ENCODE results near the gene CCDC12.

CCDC12 gene

DNA sequence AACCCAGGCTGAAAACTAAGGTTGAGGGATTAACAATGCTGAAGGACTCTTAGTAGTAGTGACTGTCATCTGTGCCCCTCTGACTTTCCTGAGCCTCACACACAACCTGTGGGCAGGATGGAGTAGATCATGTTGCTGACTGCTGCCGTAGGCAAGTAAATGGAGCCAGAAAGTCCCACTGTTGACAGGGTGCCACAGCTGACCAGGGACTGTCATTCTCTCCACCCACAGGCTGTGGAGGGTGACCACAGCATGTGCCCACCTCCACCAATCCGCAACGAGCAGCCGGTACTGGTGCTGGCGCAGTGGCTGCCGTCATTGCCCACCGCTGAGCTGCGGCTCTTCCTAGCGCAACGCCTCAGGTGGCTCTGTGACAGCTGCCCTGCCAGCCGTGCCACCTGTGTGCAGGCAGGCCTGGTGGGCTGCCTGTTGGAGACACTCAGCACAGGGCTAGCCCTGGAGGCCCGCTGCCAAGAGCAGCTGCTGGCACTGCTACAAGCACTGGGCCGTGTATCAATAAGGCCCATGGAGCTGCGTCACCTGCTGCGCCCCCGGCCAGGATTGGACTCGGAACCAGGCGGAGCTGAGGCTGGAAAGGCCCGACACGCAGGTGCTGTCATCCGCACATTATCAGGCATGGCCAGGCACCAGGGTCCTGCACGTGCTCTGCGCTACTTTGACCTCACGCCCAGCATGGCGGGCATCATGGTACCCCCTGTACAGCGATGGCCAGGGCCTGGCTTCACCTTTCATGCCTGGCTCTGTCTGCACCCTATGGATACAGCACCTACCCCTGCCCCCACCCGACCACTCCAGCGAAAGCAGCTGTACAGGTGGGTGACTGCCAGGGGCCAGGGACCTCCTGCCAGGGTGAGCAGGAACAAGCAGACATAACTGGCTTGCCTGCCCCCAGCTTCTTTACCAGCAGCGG, 18.5 kb upstream of the CCDC12 start:
- no peak for TF ChIP-seq YY1 (IDR thresholded peaks at IDR 0.05; ENCODE audit: low read depth)
- TF ChIP-seq, protein P1, sequence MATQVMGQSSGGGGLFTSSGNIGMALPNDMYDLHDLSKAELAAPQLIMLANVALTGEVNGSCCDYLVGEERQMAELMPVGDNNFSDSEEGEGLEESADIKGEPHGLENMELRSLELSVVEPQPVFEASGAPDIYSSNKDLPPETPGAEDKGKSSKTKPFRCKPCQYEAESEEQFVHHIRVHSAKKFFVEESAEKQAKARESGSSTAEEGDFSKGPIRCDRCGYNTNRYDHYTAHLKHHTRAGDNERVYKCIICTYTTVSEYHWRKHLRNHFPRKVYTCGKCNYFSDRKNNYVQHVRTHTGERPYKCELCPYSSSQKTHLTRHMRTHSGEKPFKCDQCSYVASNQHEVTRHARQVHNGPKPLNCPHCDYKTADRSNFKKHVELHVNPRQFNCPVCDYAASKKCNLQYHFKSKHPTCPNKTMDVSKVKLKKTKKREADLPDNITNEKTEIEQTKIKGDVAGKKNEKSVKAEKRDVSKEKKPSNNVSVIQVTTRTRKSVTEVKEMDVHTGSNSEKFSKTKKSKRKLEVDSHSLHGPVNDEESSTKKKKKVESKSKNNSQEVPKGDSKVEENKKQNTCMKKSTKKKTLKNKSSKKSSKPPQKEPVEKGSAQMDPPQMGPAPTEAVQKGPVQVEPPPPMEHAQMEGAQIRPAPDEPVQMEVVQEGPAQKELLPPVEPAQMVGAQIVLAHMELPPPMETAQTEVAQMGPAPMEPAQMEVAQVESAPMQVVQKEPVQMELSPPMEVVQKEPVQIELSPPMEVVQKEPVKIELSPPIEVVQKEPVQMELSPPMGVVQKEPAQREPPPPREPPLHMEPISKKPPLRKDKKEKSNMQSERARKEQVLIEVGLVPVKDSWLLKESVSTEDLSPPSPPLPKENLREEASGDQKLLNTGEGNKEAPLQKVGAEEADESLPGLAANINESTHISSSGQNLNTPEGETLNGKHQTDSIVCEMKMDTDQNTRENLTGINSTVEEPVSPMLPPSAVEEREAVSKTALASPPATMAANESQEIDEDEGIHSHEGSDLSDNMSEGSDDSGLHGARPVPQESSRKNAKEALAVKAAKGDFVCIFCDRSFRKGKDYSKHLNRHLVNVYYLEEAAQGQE (IDR thresholded peaks at IDR 0.05; ENCODE audit: low read depth): no peak

DNA sequence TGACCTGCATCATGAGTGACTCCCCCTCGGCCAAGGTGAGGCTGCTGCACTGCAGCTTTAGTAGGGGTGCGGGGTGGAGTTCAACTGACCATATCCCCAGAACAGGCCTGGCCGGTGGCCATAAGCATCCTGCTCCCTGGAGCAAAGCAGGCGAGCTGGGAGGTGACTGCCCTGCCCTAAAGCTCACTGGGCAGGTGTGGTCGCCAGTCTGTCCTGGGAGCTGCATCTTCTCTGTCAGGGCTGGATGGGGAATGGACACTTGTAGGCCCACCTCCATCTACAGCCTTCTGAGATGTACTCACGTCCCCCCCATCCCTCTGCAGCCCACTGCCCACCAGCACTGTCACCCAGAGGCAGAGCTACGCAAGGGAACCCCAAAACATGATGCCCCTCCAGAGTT, 17.4 kb upstream of the CCDC12 start:
- TF ChIP-seq NFIC (IDR thresholded peaks at IDR 0.05): no peak
- no peak for TF ChIP-seq TAF1 (IDR thresholded peaks at IDR 0.05; ENCODE audit: low read depth)
- TF ChIP-seq ZBTB7A (IDR thresholded peaks at IDR 0.05; ENCODE audit: low read depth): no peak
- TF ChIP-seq, protein P1 (IDR thresholded peaks at IDR 0.05; ENCODE audit: low read depth): no peak
- TF ChIP-seq EGR1 (IDR thresholded peaks at IDR 0.05): no peak
- no peak for TF ChIP-seq EP300 (IDR thresholded peaks at IDR 0.05; ENCODE audit: borderline replicate concordance)
- TF ChIP-seq, protein P2, sequence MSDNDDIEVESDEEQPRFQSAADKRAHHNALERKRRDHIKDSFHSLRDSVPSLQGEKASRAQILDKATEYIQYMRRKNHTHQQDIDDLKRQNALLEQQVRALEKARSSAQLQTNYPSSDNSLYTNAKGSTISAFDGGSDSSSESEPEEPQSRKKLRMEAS (IDR thresholded peaks at IDR 0.05): no peak
- TF ChIP-seq CEBPB (IDR thresholded peaks at IDR 0.05): no peak
- no peak for TF ChIP-seq CREB1 (IDR thresholded peaks at IDR 0.05; ENCODE audit: low read depth)
- no peak for TF ChIP-seq RAD21 (IDR thresholded peaks at IDR 0.05; ENCODE audit: low read depth)
- TF ChIP-seq TCF12 (IDR thresholded peaks at IDR 0.05; ENCODE audit: low read depth): no peak

DNA sequence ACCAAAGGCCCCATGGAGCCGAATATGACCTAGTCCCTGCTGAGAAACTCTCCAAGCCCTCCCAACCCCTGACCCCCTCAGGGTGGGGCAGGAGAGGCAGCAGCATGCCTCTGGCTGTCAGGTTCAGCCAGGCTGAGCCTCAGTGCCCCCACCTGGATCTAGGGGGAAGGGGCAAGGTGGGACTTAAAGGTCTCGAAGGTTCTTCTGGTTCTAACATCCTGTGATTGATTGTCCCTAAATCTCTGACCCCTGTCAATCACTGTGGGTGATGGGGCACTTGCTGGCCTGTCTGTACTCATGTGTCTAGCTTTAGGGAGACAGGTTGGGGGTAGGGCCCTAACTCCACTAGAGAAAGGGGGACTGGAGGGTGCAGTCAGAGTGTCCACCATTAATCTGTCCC, 16.7 kb upstream of the CCDC12 start:
- no peak for TF ChIP-seq ZBTB7A (IDR thresholded peaks at IDR 0.05; ENCODE audit: low read depth)
- no peak for TF ChIP-seq TCF12 (IDR thresholded peaks at IDR 0.05; ENCODE audit: low read depth)
- no peak for TF ChIP-seq CREB1 (IDR thresholded peaks at IDR 0.05; ENCODE audit: low read depth)
- TF ChIP-seq, protein P2 (IDR thresholded peaks at IDR 0.05): no peak
- no peak for TF ChIP-seq YY1 (IDR thresholded peaks at IDR 0.05; ENCODE audit: low read depth)
- no peak for TF ChIP-seq CEBPB (IDR thresholded peaks at IDR 0.05)
- TF ChIP-seq TAF1 (IDR thresholded peaks at IDR 0.05; ENCODE audit: low read depth): no peak
- TF ChIP-seq TEAD4 (IDR thresholded peaks at IDR 0.05): no peak
- TF ChIP-seq, protein P1 (IDR thresholded peaks at IDR 0.05; ENCODE audit: low read depth): no peak
- no peak for TF ChIP-seq NFIC (IDR thresholded peaks at IDR 0.05)
- no peak for TF ChIP-seq FOXM1 (IDR thresholded peaks at IDR 0.05; ENCODE audit: borderline replicate concordance, low read depth)
- no peak for TF ChIP-seq EGR1 (IDR thresholded peaks at IDR 0.05)
- no peak for TF ChIP-seq EP300 (IDR thresholded peaks at IDR 0.05; ENCODE audit: borderline replicate concordance)
- TF ChIP-seq, protein P3, sequence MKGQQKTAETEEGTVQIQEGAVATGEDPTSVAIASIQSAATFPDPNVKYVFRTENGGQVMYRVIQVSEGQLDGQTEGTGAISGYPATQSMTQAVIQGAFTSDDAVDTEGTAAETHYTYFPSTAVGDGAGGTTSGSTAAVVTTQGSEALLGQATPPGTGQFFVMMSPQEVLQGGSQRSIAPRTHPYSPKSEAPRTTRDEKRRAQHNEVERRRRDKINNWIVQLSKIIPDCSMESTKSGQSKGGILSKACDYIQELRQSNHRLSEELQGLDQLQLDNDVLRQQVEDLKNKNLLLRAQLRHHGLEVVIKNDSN (IDR thresholded peaks at IDR 0.05): no peak
- no peak for TF ChIP-seq RAD21 (IDR thresholded peaks at IDR 0.05; ENCODE audit: low read depth)

DNA sequence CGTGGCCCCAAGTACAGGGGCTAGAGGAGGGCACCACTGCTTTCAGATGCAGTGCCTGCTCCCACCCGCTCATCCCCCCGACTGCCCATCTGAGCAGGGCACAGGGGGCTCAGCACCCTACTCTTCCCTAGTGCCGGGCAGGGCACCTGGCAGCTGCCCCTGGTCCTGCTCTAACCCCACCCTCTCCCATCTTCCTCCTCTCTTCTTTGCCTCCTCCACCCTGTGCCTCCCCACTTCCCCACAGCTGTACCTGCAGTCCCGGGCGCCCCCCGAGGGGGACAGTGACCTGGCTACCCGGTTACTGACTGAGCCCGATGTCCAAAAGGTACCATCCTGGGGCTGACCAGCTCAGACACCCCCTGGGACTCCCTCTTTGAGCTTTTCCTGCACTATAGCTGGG, 15.7 kb upstream of the CCDC12 start:
- TF ChIP-seq TCF12 (IDR thresholded peaks at IDR 0.05; ENCODE audit: low read depth): no peak
- TF ChIP-seq, protein P3 (IDR thresholded peaks at IDR 0.05): no peak
